Liver (tissue), 3 donors: ENCODE measurements around the gene PLIN4.

ENCODE experiments used
- ATF3 ChIP-seq: IDR thresholded peaks from 2 replicates; pipeline ENCODE4 v1.6.1; 2016; ENCODE audit warnings: antibody characterized with exemption
- FOXA1 ChIP-seq: IDR thresholded peaks from 2 replicates; pipeline ENCODE4 v1.6.1; 2016; ENCODE audit warnings: antibody characterized with exemption
- GABPA ChIP-seq, 2 donors: IDR thresholded peaks in 1 of 2; conservative IDR thresholded peaks in 1 of 2; 2 replicates each; pipeline ENCODE4 v1.6.1; 2016; ENCODE audit warnings: antibody characterized with exemption in 2 of 2, mild to moderate bottlenecking in 1 of 2, moderate library complexity in 1 of 2
- MAX ChIP-seq: IDR thresholded peaks from 2 replicates; pipeline ENCODE4 v1.6.1; 2016; ENCODE audit warnings: antibody characterized with exemption
- RAD21 ChIP-seq, 2 donors: IDR thresholded peaks; 2 replicates each; pipeline ENCODE4 v1.6.1; 2016; ENCODE audit warnings: antibody characterized with exemption in 2 of 2, mild to moderate bottlenecking in 2 of 2
- SP1 ChIP-seq: IDR thresholded peaks from 2 replicates; pipeline ENCODE4 v1.6.1; 2018; ENCODE audit warnings: antibody characterized with exemption, mild to moderate bottlenecking
- TAF1 ChIP-seq: conservative IDR thresholded peaks from 2 replicates; pipeline ENCODE4 v1.6.1; 2016; ENCODE audit warnings: antibody characterized with exemption, mild to moderate bottlenecking
- YY1 ChIP-seq: IDR thresholded peaks from 2 replicates; pipeline ENCODE4 v1.6.1; 2016; ENCODE audit warnings: antibody characterized with exemption, mild to moderate bottlenecking
- TF ChIP-seq, protein P1 (sequence below): fragments of 150-350 bp; IDR thresholded peaks from 2 replicates; pipeline ENCODE4 v1.5.1; 2017; ENCODE audit warnings: improper control_type of control experiment, low read depth, low read length; ENCODE audit not compliant: missing input control
- TF ChIP-seq, protein P2 (sequence below): IDR thresholded peaks from 2 replicates; pipeline ENCODE4 v1.6.1; 2016; ENCODE audit warnings: antibody characterized with exemption, mild to moderate bottlenecking
- donor health status: healthy.
- donor health status: healthy.

GRCh38 chr19:4550479-4551050 is 32.3 kb upstream of the PLIN4 start:
- TF ChIP-seq, protein P1, sequence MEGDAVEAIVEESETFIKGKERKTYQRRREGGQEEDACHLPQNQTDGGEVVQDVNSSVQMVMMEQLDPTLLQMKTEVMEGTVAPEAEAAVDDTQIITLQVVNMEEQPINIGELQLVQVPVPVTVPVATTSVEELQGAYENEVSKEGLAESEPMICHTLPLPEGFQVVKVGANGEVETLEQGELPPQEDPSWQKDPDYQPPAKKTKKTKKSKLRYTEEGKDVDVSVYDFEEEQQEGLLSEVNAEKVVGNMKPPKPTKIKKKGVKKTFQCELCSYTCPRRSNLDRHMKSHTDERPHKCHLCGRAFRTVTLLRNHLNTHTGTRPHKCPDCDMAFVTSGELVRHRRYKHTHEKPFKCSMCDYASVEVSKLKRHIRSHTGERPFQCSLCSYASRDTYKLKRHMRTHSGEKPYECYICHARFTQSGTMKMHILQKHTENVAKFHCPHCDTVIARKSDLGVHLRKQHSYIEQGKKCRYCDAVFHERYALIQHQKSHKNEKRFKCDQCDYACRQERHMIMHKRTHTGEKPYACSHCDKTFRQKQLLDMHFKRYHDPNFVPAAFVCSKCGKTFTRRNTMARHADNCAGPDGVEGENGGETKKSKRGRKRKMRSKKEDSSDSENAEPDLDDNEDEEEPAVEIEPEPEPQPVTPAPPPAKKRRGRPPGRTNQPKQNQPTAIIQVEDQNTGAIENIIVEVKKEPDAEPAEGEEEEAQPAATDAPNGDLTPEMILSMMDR: no peak
- TF ChIP-seq ATF3: no peak
- no peak for TF ChIP-seq GABPA (IDR thresholded peaks at IDR 0.05 in 1 of 2, conservative IDR thresholded peaks at IDR 0.05 in 1 of 2)
- no peak for TF ChIP-seq MAX
- no peak for TF ChIP-seq FOXA1
- TF ChIP-seq TAF1: no peak
- TF ChIP-seq RAD21 (IDR thresholded peaks at IDR 0.05): no peak
- TF ChIP-seq, protein P2, sequence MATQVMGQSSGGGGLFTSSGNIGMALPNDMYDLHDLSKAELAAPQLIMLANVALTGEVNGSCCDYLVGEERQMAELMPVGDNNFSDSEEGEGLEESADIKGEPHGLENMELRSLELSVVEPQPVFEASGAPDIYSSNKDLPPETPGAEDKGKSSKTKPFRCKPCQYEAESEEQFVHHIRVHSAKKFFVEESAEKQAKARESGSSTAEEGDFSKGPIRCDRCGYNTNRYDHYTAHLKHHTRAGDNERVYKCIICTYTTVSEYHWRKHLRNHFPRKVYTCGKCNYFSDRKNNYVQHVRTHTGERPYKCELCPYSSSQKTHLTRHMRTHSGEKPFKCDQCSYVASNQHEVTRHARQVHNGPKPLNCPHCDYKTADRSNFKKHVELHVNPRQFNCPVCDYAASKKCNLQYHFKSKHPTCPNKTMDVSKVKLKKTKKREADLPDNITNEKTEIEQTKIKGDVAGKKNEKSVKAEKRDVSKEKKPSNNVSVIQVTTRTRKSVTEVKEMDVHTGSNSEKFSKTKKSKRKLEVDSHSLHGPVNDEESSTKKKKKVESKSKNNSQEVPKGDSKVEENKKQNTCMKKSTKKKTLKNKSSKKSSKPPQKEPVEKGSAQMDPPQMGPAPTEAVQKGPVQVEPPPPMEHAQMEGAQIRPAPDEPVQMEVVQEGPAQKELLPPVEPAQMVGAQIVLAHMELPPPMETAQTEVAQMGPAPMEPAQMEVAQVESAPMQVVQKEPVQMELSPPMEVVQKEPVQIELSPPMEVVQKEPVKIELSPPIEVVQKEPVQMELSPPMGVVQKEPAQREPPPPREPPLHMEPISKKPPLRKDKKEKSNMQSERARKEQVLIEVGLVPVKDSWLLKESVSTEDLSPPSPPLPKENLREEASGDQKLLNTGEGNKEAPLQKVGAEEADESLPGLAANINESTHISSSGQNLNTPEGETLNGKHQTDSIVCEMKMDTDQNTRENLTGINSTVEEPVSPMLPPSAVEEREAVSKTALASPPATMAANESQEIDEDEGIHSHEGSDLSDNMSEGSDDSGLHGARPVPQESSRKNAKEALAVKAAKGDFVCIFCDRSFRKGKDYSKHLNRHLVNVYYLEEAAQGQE: no peak
- TF ChIP-seq SP1: no peak
- no peak for TF ChIP-seq YY1
